LNCaP clone FGC (cell line): Measurements from ENCODE around the gene XXYLT1.

Experiments
- DNase-seq: peaks from one replicate; pipeline ENCODE4 v3.0.0-alpha.2; 2011; ENCODE audit warnings: low read depth
- H3K4me3 ChIP-seq: 2 replicates; pipeline ENCODE4 v1.5.1; 2011; ENCODE audit warnings: mild to moderate bottlenecking, low read depth, low read length, control low read depth
- CTCF ChIP-seq: IDR thresholded peaks from 2 replicates; pipeline ENCODE4 v1.5.1; 2012; ENCODE audit warnings: mild to moderate bottlenecking; ENCODE audit not compliant: control insufficient read depth, insufficient read depth; ENCODE audit errors: extremely low read depth

XXYLT1 gene

GRCh38 chr3:195246581-195246995, 24.4 kb downstream of the XXYLT1 start:
- H3K4me3 ChIP-seq: no peak overlapping the region
- no peak for DNase-seq
- no peak for TF ChIP-seq CTCF

- no peak for DNase-seq
- TF ChIP-seq CTCF: no peak
- H3K4me3 ChIP-seq: no peak overlapping the region
These were observed 25.4 kb downstream of the XXYLT1 start for GRCh38 chr3:195245531-195245951.

GRCh38 chr3:195241592-195242355, 29.2 kb downstream of the XXYLT1 start:
- TF ChIP-seq CTCF: no peak
- H3K4me3 ChIP-seq: no peak overlapping the region
- DNase-seq: no peak

- H3K4me3 ChIP-seq: no peak overlapping the region
- no peak for DNase-seq
- no peak for TF ChIP-seq CTCF
These were observed 30.0 kb downstream of the XXYLT1 start for GRCh38 chr3:195240939-195241338.

GRCh38 chr3:195240171-195240701, 30.7 kb downstream of the XXYLT1 start:
- TF ChIP-seq CTCF: no peak
- DNase-seq: no peak
- no peak overlapping the region for H3K4me3 ChIP-seq

- no peak for TF ChIP-seq CTCF
- DNase-seq: no peak
- no peak overlapping the region for H3K4me3 ChIP-seq
These were observed 31.8 kb downstream of the XXYLT1 start for GRCh38 chr3:195239121-195239520.
